ENCODE measurements around the gene CAMTA1. TPM values are rescaled to one million over a fixed set of nuclear protein-coding genes. Genes with fewer than 3 reads are reported as not detected.

Gene CAMTA1
- total and polyA plus RNA-seq, 2 experiments from 2014 or later: 89.0 to 145 TPM

DNA sequence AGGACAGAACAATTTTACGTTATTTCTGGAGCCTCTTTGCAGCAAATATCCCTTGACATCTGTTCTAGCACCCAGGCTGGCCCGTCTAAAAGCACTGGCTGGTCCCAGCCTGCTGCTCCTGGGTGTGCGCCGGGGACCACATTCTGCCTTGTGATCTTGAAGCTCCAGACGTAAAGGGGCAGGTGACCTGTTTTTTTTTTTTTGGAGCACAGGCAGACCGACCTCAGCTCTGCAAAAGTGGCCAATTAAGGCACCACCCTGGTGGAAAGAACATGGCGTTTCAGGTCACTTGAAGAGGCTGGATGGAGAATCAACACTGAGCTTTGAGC is 13.8 kb upstream of the CAMTA1 start:
- Histone ChIP-seq H3K4me2 (peak overlapping the region; percentile 49), H2AFZ (no peak overlapping the region), H3K27me3 (no peaks in the 10 kb centered on the region), H3K27ac (no peak overlapping the region), H4K20me1 (ENCODE audit: insufficient read depth, poor library complexity, severe bottlenecking) (no peaks in the 10 kb centered on the region), H3K4me3 (no peak overlapping the region), H3K4me1 (ENCODE audit: insufficient read depth) (no peaks in the 10 kb centered on the region), H3K9me2 (replicated peaks; ENCODE audit: insufficient read depth) (no peaks in the 10 kb centered on the region), H3K9me3 (ENCODE audit: low read depth) (no peaks in the 10 kb centered on the region), H3K36me3 (replicated peaks; ENCODE audit: insufficient read depth, low read depth) (no peaks in the 10 kb centered on the region), H3K79me2 (no peaks in the 10 kb centered on the region)
- 60% methylated on average over 7 of the region's 7 CpGs for WGBS (ENCODE audit: low lambda C conversion rate, missing lambda C conversion rate)
- TF ChIP-seq, protein P1, sequence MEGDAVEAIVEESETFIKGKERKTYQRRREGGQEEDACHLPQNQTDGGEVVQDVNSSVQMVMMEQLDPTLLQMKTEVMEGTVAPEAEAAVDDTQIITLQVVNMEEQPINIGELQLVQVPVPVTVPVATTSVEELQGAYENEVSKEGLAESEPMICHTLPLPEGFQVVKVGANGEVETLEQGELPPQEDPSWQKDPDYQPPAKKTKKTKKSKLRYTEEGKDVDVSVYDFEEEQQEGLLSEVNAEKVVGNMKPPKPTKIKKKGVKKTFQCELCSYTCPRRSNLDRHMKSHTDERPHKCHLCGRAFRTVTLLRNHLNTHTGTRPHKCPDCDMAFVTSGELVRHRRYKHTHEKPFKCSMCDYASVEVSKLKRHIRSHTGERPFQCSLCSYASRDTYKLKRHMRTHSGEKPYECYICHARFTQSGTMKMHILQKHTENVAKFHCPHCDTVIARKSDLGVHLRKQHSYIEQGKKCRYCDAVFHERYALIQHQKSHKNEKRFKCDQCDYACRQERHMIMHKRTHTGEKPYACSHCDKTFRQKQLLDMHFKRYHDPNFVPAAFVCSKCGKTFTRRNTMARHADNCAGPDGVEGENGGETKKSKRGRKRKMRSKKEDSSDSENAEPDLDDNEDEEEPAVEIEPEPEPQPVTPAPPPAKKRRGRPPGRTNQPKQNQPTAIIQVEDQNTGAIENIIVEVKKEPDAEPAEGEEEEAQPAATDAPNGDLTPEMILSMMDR (IDR thresholded peaks at IDR 0.05; ENCODE audit: poor library complexity): no peak
- no peak for TF ChIP-seq EZH2phosphoT487 (IDR thresholded peaks at IDR 0.05; ENCODE audit: low read depth, severe bottlenecking, unreplicated experiment)
- TF ChIP-seq EZH2 (IDR thresholded peaks at IDR 0.05; ENCODE audit: borderline replicate concordance): no peak
- no peak for DNase-seq (ENCODE audit: low spot score)

- Histone ChIP-seq H3K4me1 (ENCODE audit: insufficient read depth) (no peaks in the 10 kb centered on the region), H2AFZ (no peak overlapping the region), H4K20me1 (ENCODE audit: insufficient read depth, poor library complexity, severe bottlenecking) (no peaks in the 10 kb centered on the region), H3K4me2 (no peak overlapping the region), H3K27me3 (no peaks in the 10 kb centered on the region), H3K9me2 (replicated peaks; ENCODE audit: insufficient read depth) (no peaks in the 10 kb centered on the region), H3K9me3 (ENCODE audit: low read depth) (no peaks in the 10 kb centered on the region), H3K36me3 (replicated peaks; ENCODE audit: insufficient read depth, low read depth) (no peaks in the 10 kb centered on the region), H3K4me3 (no peak overlapping the region), H3K79me2 (no peaks in the 10 kb centered on the region), H3K27ac (no peak overlapping the region)
- no peak for DNase-seq (ENCODE audit: low spot score)
- TF ChIP-seq, protein P1 (IDR thresholded peaks at IDR 0.05; ENCODE audit: poor library complexity): no peak
- TF ChIP-seq EZH2 (IDR thresholded peaks at IDR 0.05; ENCODE audit: borderline replicate concordance) (no peak), EZH2phosphoT487 (IDR thresholded peaks at IDR 0.05; ENCODE audit: low read depth, severe bottlenecking, unreplicated experiment) (no peak)
- WGBS (ENCODE audit: low lambda C conversion rate, missing lambda C conversion rate): 88% methylated on average over 1 of the region's 1 CpG
Measured at GRCh38 chr1:6774381-6774780, 10.9 kb upstream of the CAMTA1 start.

- Histone ChIP-seq H3K9me2 (replicated peaks; ENCODE audit: insufficient read depth) (no peaks in the 10 kb centered on the region), H3K27ac (no peak overlapping the region), H4K20me1 (ENCODE audit: insufficient read depth, poor library complexity, severe bottlenecking) (no peaks in the 10 kb centered on the region), H3K4me1 (ENCODE audit: insufficient read depth) (no peaks in the 10 kb centered on the region), H3K36me3 (replicated peaks; ENCODE audit: insufficient read depth, low read depth) (no peaks in the 10 kb centered on the region), H3K4me2 (no peak overlapping the region), H3K4me3 (no peak overlapping the region), H3K79me2 (no peaks in the 10 kb centered on the region), H3K27me3 (no peaks in the 10 kb centered on the region), H3K9me3 (ENCODE audit: low read depth) (no peaks in the 10 kb centered on the region), H2AFZ (no peak overlapping the region)
- WGBS (ENCODE audit: low lambda C conversion rate, missing lambda C conversion rate): 97% methylated on average over 8 of the region's 8 CpGs
- TF ChIP-seq EZH2phosphoT487 (IDR thresholded peaks at IDR 0.05; ENCODE audit: low read depth, severe bottlenecking, unreplicated experiment) (no peak), EZH2 (IDR thresholded peaks at IDR 0.05; ENCODE audit: borderline replicate concordance) (no peak)
- TF ChIP-seq, protein P1 (IDR thresholded peaks at IDR 0.05; ENCODE audit: poor library complexity): no peak
- DNase-seq (ENCODE audit: low spot score): no peak
Measured at GRCh38 chr1:6775261-6776043, 9.8 kb upstream of the CAMTA1 start.

All from hepatocyte (in vitro differentiated cells).